Astrocyte (in vitro differentiated cells and primary cell): ENCODE measurements around the gene PAFAH1B2.

ENCODE experiments used
- CTCF ChIP-seq: IDR thresholded peaks from 2 replicates; pipeline ENCODE4 v1.5.1; 2011; ENCODE audit warnings: low read depth, mild to moderate bottlenecking, inconsistent platforms, low read length, moderate library complexity; ENCODE audit not compliant: insufficient read depth
- EZH2 ChIP-seq: IDR thresholded peaks from 2 replicates; pipeline ENCODE4 v1.6.1; 2012; ENCODE audit warnings: mild to moderate bottlenecking, low read length, inconsistent platforms; ENCODE audit not compliant: insufficient read depth

DNA sequence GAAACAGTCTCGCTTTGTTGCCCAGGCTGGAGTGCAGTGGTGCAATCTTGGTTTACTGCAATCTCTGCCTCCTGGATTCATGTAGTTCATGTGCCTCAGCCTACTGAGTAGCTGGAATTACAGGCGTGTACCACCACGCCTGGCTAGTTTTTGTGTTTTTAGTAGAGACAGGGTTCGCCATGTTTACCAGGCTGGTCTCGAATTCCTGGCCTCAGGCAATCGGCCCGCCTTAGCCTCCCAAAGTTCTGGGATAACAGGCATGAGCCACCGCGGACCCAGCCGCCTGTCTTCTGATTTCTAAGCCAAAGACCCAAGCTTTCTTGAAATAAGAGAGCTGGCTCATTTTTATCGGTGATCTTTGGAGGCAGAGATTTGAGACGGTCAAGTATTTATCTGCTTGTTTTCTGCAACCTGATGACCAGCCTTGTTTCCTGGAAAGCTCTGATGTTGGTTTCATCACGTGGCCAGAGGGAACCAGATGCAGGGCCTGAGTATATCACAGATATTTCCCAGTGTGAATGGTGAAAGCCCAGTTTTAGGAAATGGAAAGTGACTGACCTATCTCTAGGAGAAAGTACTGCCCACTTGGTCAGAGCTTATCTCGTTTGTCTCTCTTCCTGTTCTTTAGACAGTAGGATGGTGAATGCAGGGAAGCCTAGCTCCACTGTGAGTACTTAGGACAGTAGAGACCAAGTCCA is 28.8 kb downstream of the PAFAH1B2 start:
- TF ChIP-seq CTCF (no peak), EZH2 (no peak)
